NCI-H524 (cell line): Measurements from ENCODE around the gene TTC1.

ENCODE experiments used
- DNase-seq, 2 experiments: peaks; one replicate each; lab custom pipeline; 2025; lab: John Stamatoyannopoulos, UW

The TTC1 gene

DNA sequence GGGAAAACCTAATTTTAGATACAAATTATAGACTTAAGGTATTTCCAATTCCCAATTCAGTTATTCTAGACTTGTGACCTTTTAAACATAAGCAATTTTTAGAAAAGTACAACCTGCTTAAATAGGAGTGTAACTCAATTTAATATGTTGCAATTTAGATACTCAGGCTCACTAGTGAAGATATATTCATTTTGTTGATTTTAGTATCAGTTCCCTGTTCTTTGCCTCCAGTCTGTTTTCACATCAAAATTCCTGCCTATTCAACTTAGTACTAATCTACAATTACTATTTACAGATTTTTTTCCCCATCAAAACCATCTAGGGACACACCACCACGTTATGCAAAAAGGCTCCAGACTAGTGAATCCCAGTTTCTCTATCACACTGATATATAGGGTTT, 79.9 kb downstream of the TTC1 start:
- no peak for DNase-seq

DNA sequence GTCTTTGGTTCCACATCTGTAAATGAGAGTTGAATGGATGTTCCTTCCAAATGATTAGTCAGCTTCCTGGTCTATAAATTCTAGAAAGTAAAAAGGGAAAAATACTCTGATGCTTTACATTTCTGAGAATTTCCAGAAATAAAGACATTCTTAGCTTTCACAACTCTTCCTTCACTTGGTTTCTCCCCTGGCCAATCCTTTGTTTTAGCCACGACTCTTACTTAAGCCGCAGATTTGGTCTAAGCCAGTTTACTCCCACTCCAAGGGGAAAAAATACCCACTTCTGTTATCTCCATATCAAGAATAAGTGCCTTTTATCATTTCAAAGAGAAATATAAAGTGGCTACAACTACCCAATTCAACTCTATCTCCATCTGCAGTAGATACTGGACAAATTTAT, 80.6 kb downstream of the TTC1 start:
- DNase-seq: no peak

DNA sequence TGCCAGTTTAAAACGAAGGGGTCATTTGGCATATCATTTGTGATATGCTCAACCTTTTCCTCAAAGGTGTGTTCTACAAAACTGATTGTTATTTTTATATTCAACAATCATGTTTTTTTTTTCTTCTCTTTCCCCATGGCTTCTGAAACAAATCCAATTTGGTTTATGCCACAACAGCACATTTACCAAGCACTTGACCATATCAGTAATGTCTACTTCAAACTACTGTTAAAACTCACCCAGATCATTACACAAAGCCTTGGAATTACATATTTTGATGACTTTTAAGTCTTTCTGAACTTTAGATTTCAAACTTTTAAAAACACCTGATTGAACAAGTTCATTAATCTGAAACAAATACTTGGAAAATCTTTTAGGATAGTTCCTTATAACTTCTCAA, 81.1 kb downstream of the TTC1 start:
- DNase-seq: no peak

DNA sequence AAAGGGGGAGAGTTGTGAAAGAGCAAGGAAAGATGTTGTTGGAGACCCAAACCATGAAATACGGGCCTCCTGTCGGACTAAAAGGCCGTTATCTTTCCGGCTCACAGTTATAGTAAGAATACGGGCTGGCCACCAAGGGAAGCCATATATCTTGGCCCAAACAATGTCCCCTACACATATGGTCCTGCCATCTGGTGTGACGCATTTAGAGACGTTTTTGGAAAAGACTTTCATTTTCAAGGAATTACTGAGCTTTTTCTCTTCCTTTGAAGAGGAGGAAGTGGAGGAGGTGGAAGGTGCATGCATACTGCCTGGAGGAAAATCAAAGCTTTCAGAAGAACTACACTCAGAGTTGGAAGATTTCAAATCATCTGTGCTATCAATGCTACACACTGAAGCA, 83.6 kb downstream of the TTC1 start:
- DNase-seq: peak in 1 of 2 experiments; percentile 30

DNA sequence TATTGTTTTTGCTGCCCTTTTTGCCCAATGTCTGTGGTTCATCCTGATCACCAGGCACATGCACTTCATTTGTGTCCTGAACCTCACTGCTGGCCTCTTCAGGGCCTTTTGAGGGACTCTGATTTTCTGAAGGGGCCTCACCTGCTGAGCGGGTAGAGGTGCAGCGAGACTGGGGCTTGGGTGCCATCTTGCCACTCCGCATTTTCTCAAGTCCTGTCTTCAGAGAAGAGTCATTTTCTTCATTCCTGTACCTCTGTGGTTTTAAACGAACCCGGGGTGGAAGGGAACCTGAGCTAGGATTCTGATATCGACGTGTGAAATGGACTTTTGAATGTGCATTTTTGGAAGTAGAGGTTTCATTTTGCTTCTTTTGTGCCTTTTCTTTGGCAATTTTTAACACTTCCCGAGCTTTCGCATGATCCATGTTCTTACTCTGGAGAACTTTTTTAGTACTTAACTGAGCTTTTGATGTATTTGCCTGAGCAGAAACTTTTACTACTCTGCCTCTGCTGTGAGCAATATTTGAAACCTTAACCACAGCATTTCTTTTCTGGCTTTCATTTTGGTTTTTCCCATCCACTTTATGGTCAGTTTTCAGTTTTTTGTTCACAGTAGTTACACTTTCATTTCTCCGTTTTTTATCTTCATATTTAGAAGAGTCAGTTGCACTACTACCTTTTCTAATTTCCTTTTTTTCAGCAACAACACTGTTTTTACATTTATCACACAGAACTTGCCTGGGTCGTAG, 84.2 kb downstream of the TTC1 start:
- DNase-seq: no peak

DNA sequence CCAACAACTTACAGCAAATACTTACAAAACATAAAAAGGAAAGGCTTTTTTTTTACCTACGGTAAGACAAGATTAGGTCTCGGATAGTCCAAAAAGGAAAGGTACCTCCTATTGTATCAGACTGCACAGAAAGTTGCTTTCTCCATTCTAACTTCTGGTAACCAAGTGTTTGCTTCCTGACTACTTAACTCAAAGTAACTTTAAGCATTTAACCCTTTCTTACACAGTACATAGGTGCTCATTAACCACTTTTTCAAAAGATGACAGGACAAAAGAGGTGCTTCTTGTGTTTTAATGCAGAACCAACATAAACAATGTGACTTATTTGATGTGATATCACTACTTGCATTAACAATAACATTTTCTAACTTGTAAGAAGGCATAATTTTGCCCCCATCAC, 87.2 kb downstream of the TTC1 start:
- DNase-seq: no peak

DNA sequence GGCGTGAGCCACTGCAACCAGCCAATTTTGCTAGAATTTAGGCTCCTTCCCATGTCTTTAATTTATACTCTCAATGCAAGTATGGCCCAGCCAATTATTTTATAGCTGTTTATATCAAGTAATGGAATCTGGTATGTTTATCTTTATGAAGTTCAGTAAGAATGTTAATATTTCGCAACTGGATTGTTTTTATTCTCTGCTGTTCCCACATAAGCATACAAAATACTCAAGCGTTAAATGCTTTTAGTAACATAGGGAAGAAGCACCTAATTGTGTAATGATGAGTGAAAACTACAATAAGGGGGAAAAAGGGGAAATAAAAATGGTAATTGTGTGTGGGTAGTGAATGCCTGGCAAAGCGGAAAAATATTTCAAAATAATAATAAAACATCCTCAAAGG, 89.1 kb downstream of the TTC1 start:
- no peak for DNase-seq

DNA sequence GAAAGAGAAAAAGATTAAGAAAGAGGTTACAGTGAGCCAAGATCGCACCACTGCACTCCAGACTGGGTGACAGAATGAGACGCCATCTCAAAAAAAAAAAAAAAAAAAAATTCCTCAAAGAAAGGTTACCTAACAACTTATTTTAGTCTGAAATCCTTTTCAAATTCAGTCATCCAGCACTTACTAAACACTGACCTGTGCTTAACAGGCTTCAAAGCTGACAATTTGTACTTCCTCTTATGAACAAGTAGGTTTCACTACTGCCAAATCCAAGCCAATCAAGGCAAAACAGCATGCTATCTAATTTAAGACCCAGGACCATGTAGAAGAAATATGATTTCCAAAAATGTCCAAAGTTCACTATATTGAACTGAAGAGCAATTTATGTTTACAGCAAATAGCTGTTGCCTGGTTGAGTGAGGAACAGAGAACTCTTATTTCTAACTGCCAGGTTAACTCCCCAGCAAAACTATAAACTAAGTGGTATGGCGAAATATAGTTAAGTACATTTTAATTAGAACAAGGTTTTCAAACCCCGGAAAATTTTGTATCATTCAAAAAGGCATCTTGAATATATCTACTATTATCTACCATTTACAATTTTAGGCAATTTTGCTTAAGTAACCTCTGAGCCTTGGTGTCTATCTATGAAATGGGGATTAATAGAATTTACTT, 96.9 kb downstream of the TTC1 start:
- DNase-seq: no peak

DNA sequence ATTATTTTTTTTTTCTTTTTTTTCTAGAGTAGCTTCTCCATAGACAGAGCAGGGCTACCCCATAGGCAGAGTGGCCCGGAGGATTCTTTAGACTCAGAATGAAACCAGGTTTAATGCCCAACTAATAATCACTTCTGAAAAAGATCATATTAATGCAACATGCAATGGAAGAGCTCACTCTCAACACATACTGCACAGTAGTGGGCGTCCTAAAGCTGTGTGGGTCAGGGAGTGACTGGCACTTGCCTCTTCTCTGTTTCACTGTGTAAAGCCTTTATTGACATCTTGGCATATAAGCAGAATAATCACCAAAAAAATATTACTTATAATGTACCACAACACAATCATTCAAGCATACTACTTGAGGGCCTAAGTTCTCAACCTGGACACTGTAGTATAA, 99.2 kb downstream of the TTC1 start:
- DNase-seq: no peak
